ENCODE results near the gene SNHG17.
"Not testable (repeated sequence)": the region's sequence is repeated elsewhere in the genome, so short reads cannot be mapped to it uniquely, and the experiment has no call there.

Gene SNHG17

DNA sequence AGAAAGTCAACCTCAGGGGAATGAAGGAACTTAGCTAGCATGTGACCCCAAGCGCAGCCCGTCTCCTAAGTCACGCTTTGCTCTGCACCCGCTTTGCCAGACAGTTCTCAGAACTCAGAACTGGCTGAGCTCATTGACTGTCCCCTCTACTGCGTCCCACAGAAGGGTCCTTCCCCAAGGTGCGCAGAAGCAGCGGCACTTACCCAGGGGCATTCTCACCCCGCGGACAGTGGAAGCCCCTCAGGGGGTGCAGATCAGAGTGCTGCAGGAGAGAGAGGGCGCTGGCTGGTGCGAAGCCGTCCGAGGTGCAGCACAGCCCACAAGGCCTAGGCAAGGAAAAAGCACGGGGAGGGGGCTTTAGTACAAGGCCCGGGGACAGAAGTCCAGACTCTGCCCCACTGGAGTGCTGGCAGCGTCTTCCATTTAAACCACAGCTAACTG lies 807 bp downstream of the SNHG17 start:
- Histone ChIP-seq H3K18ac (ENCODE audit: low read depth in 1 of 2, low read length in 2 of 2) (peak overlapping the region; percentile 86 to 94), H3K23ac (ENCODE audit: low read length in 2 of 2) (peak overlapping the region; percentile 23 to 82), H2AK5ac (ENCODE audit: low read length, severe bottlenecking) (no peak overlapping the region), H3K14ac (ENCODE audit: low read length in 2 of 2) (no peak overlapping the region), H3K27ac (ENCODE audit: low read length, poor library complexity, severe bottlenecking) (peak overlapping the region; percentile 86), H3K4me1 (ENCODE audit: control insufficient read depth, insufficient read depth, low read depth, low read length) (peaks cover 19% of the 10 kb centered on the region), H2BK12ac (ENCODE audit: low read length in 2 of 2) (no peak overlapping the region), H3K27me3 (ENCODE audit: control insufficient read depth in 1 of 2, insufficient read depth in 1 of 2, low read length in 2 of 2) (peaks cover 0 to 3% of the 10 kb centered on the region in 2 experiments), H4K8ac (ENCODE audit: low read length) (peak overlapping the region; percentile 24), H3K79me1 (replicated peaks; ENCODE audit: low read length, poor library complexity, severe bottlenecking) (peaks cover 5% of the 10 kb centered on the region), H2BK5ac (ENCODE audit: low read depth, low read length, poor library complexity, severe bottlenecking) (no peak overlapping the region), H2BK120ac (ENCODE audit: low read depth, low read length) (no peak overlapping the region), H2AFZ (ENCODE audit: low read depth, low read length) (no peak overlapping the region), H3K4me2 (ENCODE audit: low read length, poor library complexity, severe bottlenecking) (peak overlapping the region; percentile 67), H3K9ac (ENCODE audit: low read length) (peak overlapping the region; percentile 96), H4K91ac (ENCODE audit: low read length) (no peak overlapping the region), H3K4me3 (ENCODE audit: insufficient read depth in 1 of 2, low read depth in 1 of 2, low read length in 2 of 2) (peak overlapping the region; percentile 75 to 90), H3K9me3 (ENCODE audit: control insufficient read depth, low read length) (no peaks in the 10 kb centered on the region), H3K4ac (ENCODE audit: low read depth in 1 of 2, low read length in 2 of 2) (peak overlapping the region; percentile 75 to 85), H3K36me3 (ENCODE audit: control insufficient read depth in 1 of 2, insufficient read depth in 2 of 2, low read depth in 1 of 2, low read length in 2 of 2) (peaks cover 42 to 44% of the 10 kb centered on the region in 2 experiments), H2BK15ac (ENCODE audit: low read depth, poor library complexity, severe bottlenecking) (no peak overlapping the region)
- peak; percentile 63 for DNase-seq
- 4% methylated on average over 16 of the region's 16 CpGs for WGBS

DNA sequence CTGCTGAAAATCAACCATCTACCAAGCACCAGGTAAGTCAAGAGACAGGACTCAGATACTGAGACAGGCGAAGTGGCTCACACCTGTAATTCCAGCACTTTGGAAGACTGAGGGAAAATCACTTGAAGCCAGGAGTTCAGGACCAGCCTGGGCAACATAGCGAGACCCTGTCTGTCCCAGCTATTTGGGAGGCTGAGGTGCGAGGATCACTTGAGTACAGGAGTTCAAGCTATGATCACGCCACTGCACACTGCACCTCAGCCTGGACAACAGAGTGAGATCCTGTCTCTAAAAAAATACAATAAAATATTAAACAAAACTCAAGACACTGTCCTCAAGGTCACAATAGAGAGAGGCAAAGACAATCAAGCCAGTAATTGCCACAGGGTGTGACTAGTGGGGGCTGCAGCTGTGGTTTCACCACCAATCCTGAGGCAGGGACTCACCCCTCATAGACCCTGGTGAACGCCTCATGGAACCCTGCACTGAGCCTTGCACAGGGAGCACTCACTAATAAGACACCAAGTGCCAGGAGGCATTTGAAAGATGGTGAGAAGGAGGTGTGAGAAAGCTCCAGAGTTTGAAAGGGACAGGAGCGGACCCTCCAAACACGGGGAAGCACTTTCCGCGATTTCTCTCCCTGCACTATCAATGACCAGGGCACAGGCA lies 1.7 kb downstream of the SNHG17 start:
- H4K8ac ChIP-seq (ENCODE audit: low read length) = no peak overlapping the region

DNA sequence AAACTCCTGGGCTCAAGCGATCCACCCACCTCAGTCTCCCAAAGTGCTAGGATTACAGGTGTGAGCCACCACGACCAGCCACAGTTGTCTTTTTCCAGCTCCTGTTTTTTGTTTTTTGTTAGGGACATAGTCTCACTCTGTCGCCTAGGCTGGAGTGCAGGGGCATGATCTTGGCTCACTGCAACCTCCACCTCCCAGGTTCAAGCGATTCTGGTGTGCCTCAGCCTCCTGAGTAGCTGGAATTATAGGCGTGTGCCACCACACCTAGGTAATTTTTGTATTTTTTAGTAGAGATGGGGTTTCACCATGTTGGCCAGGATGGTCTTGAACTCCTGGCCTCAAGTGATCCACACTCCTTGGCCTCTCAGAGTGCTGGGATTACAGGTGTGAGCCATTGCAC lies 2.3 kb downstream of the SNHG17 start:
- H3K4ac ChIP-seq (ENCODE audit: low read depth in 1 of 2, low read length in 2 of 2); H4K8ac ChIP-seq (ENCODE audit: low read length); H3K27me3 ChIP-seq (ENCODE audit: control insufficient read depth in 1 of 2, insufficient read depth in 1 of 2, low read length in 2 of 2); H2BK15ac ChIP-seq (ENCODE audit: low read depth, poor library complexity, severe bottlenecking); DNase-seq; H3K18ac ChIP-seq (ENCODE audit: low read depth in 1 of 2, low read length in 2 of 2); H3K4me2 ChIP-seq (ENCODE audit: low read length, poor library complexity, severe bottlenecking); H3K27ac ChIP-seq (ENCODE audit: low read length, poor library complexity, severe bottlenecking); H3K14ac ChIP-seq (ENCODE audit: low read length in 2 of 2); H3K4me3 ChIP-seq (ENCODE audit: insufficient read depth in 1 of 2, low read depth in 1 of 2, low read length in 2 of 2); H3K9me3 ChIP-seq (ENCODE audit: control insufficient read depth, low read length); H3K9ac ChIP-seq (ENCODE audit: low read length); H2AK5ac ChIP-seq (ENCODE audit: low read length, severe bottlenecking); H3K23ac ChIP-seq (ENCODE audit: low read length in 2 of 2); H4K91ac ChIP-seq (ENCODE audit: low read length); H3K79me1 ChIP-seq (replicated peaks; ENCODE audit: low read length, poor library complexity, severe bottlenecking); H2AFZ ChIP-seq (ENCODE audit: low read depth, low read length); H2BK5ac ChIP-seq (ENCODE audit: low read depth, low read length, poor library complexity, severe bottlenecking); H2BK120ac ChIP-seq (ENCODE audit: low read depth, low read length); H2BK12ac ChIP-seq (ENCODE audit: low read length in 2 of 2): not testable (repeated sequence)
- 100% methylated on average over 4 of the region's 5 CpGs for WGBS
- H3K4me1 ChIP-seq (ENCODE audit: control insufficient read depth, insufficient read depth, low read depth, low read length) = peaks cover 23% of the 10 kb centered on the region
- peaks cover 57 to 58% of the 10 kb centered on the region in 2 experiments for H3K36me3 ChIP-seq (ENCODE audit: control insufficient read depth in 1 of 2, insufficient read depth in 2 of 2, low read depth in 1 of 2, low read length in 2 of 2)

More for the DNA sequence above, 1.7 kb downstream of the SNHG17 start:
- Histone ChIP-seq H4K91ac (ENCODE audit: low read length) (no peak overlapping the region), H3K27ac (ENCODE audit: low read length, poor library complexity, severe bottlenecking) (no peak overlapping the region), H3K79me1 (replicated peaks; ENCODE audit: low read length, poor library complexity, severe bottlenecking) (peaks cover 9% of the 10 kb centered on the region), H3K36me3 (ENCODE audit: control insufficient read depth in 1 of 2, insufficient read depth in 2 of 2, low read depth in 1 of 2, low read length in 2 of 2) (peaks cover 51 to 53% of the 10 kb centered on the region in 2 experiments), H3K9ac (ENCODE audit: low read length) (peak overlapping the region; percentile 96), H2BK15ac (ENCODE audit: low read depth, poor library complexity, severe bottlenecking) (no peak overlapping the region), H2BK12ac (ENCODE audit: low read length in 2 of 2) (no peak overlapping the region), H2AK5ac (ENCODE audit: low read length, severe bottlenecking) (no peak overlapping the region), H3K9me3 (ENCODE audit: control insufficient read depth, low read length) (no peaks in the 10 kb centered on the region), H3K18ac (ENCODE audit: low read depth in 1 of 2, low read length in 2 of 2) (no peak overlapping the region), H2BK120ac (ENCODE audit: low read depth, low read length) (no peak overlapping the region), H2AFZ (ENCODE audit: low read depth, low read length) (no peak overlapping the region), H3K23ac (ENCODE audit: low read length in 2 of 2) (no peak overlapping the region), H3K14ac (ENCODE audit: low read length in 2 of 2) (no peak overlapping the region), H3K4me2 (ENCODE audit: low read length, poor library complexity, severe bottlenecking) (peak overlapping the region; percentile 67), H2BK5ac (ENCODE audit: low read depth, low read length, poor library complexity, severe bottlenecking) (no peak overlapping the region), H3K4me1 (ENCODE audit: control insufficient read depth, insufficient read depth, low read depth, low read length) (peaks cover 23% of the 10 kb centered on the region), H3K4me3 (ENCODE audit: insufficient read depth in 1 of 2, low read depth in 1 of 2, low read length in 2 of 2) (peak overlapping the region; percentile 75 to 90), H3K27me3 (ENCODE audit: control insufficient read depth in 1 of 2, insufficient read depth in 1 of 2, low read length in 2 of 2) (no peaks in the 10 kb centered on the region), H3K4ac (ENCODE audit: low read depth in 1 of 2, low read length in 2 of 2) (peak overlapping the region in 1 of 2 experiments; percentile 17)
- DNase-seq = no peak
- WGBS = 90% methylated on average over 8 of the region's 9 CpGs

GRCh38 chr20:38432292-38432691 lies 2.8 kb downstream of the SNHG17 start:
- Histone ChIP-seq H3K4me1 (ENCODE audit: control insufficient read depth, insufficient read depth, low read depth, low read length) (peaks cover 26% of the 10 kb centered on the region), H2AK5ac (ENCODE audit: low read length, severe bottlenecking) (no peak overlapping the region), H3K79me1 (replicated peaks; ENCODE audit: low read length, poor library complexity, severe bottlenecking) (peaks cover 10% of the 10 kb centered on the region), H4K8ac (ENCODE audit: low read length) (no peak overlapping the region), H3K27me3 (ENCODE audit: control insufficient read depth in 1 of 2, insufficient read depth in 1 of 2, low read length in 2 of 2) (no peaks in the 10 kb centered on the region), H3K23ac (ENCODE audit: low read length in 2 of 2) (peak overlapping the region in 1 of 2 experiments; percentile 57), H2BK15ac (ENCODE audit: low read depth, poor library complexity, severe bottlenecking) (no peak overlapping the region), H3K36me3 (ENCODE audit: control insufficient read depth in 1 of 2, insufficient read depth in 2 of 2, low read depth in 1 of 2, low read length in 2 of 2) (peaks cover 63 to 64% of the 10 kb centered on the region in 2 experiments), H3K18ac (ENCODE audit: low read depth in 1 of 2, low read length in 2 of 2) (no peak overlapping the region), H2BK12ac (ENCODE audit: low read length in 2 of 2) (no peak overlapping the region), H3K27ac (ENCODE audit: low read length, poor library complexity, severe bottlenecking) (no peak overlapping the region), H3K14ac (ENCODE audit: low read length in 2 of 2) (no peak overlapping the region), H3K9ac (ENCODE audit: low read length) (no peak overlapping the region), H4K91ac (ENCODE audit: low read length) (no peak overlapping the region), H3K4me3 (ENCODE audit: insufficient read depth in 1 of 2, low read depth in 1 of 2, low read length in 2 of 2) (no peak overlapping the region), H3K4ac (ENCODE audit: low read depth in 1 of 2, low read length in 2 of 2) (no peak overlapping the region), H2AFZ (ENCODE audit: low read depth, low read length) (no peak overlapping the region), H2BK120ac (ENCODE audit: low read depth, low read length) (no peak overlapping the region), H3K9me3 (ENCODE audit: control insufficient read depth, low read length) (no peaks in the 10 kb centered on the region), H3K4me2 (ENCODE audit: low read length, poor library complexity, severe bottlenecking) (no peak overlapping the region), H2BK5ac (ENCODE audit: low read depth, low read length, poor library complexity, severe bottlenecking) (no peak overlapping the region)
- no peak for DNase-seq
- WGBS = 98% methylated on average over 6 of the region's 6 CpGs
